ENCODE measurements around the gene CH25H. TPM values are rescaled to one million over a fixed set of nuclear protein-coding genes. Genes with fewer than 3 reads are reported as not detected.

The CH25H gene
- total and polyA plus RNA-seq, 8 donors: 1.7 to 26.3 (median 5.3) TPM; not detected in 2

DNA sequence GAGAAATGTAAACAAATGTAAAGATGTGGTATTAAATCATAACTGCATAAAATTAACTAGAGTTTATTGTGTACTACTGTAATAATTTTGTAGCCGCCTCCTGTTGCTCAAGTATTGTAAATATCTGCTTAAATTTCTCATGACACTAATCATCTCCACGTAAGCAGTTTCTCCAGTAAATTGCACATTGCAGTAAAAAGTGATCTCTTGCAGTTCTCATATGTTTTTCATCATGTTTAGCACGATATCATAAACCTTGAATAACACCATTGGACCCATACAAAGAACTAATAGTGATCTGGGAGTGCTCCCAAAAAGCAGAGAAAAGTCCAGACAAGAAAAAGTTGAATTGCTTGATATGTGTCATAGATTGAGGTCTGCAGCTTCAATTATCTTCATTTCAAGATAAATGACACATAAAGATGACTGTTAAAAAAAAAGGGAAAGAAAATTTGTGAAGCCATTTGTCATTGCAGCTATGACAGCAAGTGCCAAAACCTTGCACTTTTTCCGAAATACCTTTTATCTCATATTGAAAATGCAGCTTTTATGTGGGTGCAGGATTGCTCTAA lies 29.2 kb upstream of the CH25H start:
- WGBS, 5 donors: 86 to 94% (median 92%) methylated on average over 4 of the region's 4 CpGs
- H3K4me1 ChIP-seq: no peaks in the 10 kb centered on the region
- H3K9me3 ChIP-seq: no peaks in the 10 kb centered on the region
- TF ChIP-seq CTCF (IDR thresholded peaks at IDR 0.05) (no peak), POLR2AphosphoS5 (IDR thresholded peaks at IDR 0.05) (no peak), POLR2A (IDR thresholded peaks at IDR 0.05) (no peak), EP300 (IDR thresholded peaks at IDR 0.05) (no peak)
- intact Hi-C loops (cut with DNase I; ENCODE audit: low total_unique reads): no loop called here
- H3K4me3 ChIP-seq: no peak overlapping the region
- no peaks in the 10 kb centered on the region for H3K27me3 ChIP-seq
- peaks cover 0 to 58% (median 37%) of the 10 kb centered on the region in 4 donors for H3K36me3 ChIP-seq
- no peak for DNase-seq
- H3K27ac ChIP-seq: no peak overlapping the region

DNA sequence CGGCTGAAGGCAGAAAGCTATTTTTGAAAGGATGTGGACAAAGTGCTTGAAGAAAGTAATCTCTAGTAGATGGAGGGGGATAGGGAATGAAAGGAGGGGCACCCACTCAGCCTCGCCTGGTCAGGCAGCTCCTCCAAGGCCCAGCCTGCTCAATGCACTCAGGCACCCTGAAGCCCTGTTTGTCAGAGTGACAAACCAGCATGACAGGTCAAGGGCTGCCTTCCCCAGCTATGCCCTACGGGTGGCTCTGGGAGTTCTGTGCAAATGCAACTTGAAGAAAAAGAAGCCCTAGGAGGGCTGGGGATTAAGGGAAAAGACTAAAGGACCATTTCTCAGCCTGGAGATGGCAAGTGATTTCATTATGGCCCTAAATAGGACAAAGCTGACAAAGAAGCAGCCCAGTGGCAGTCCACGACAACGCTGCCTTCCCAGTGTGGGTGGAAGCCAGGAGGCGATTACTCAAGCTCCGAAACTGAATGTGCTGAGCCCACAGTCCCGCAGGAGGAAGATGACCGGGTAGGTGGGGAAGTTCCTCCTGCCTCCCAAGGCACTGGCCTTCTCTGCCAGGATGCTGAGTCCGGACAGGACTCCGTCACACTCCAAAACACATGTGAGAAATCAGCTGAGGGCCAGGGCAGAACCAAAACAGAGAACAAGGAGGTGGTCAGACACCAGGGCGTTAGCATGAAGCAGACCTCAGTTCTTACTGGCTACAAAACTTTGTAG lies 28.1 kb upstream of the CH25H start:
- H3K9me3 ChIP-seq: no peaks in the 10 kb centered on the region
- no peak overlapping the region for H3K4me3 ChIP-seq
- H3K27me3 ChIP-seq: no peaks in the 10 kb centered on the region
- intact Hi-C loops (cut with DNase I; ENCODE audit: low total_unique reads): no loop called here
- no peak for TF ChIP-seq EP300 (IDR thresholded peaks at IDR 0.05)
- no peak for TF ChIP-seq CTCF (IDR thresholded peaks at IDR 0.05)
- no peak for TF ChIP-seq POLR2A (IDR thresholded peaks at IDR 0.05)
- TF ChIP-seq POLR2AphosphoS5 (IDR thresholded peaks at IDR 0.05): no peak
- H3K4me1 ChIP-seq: no peaks in the 10 kb centered on the region
- peak in 1 of 2 donors; percentile 34 for DNase-seq
- H3K36me3 ChIP-seq: peaks cover 0 to 49% (median 35%) of the 10 kb centered on the region in 4 donors
- WGBS, 5 donors: 78 to 94% (median 92%) methylated on average over 12 of the region's 12 CpGs
- H3K27ac ChIP-seq: peak overlapping the region in 1 of 5 donors; percentile 34

- no peak for DNase-seq
- 79 to 90% (median 83%) methylated on average over 2 of the region's 2 CpGs for WGBS, 5 donors
- H3K36me3 ChIP-seq: peaks cover 0 to 37% (median 24%) of the 10 kb centered on the region in 4 donors
- no peaks in the 10 kb centered on the region for H3K27me3 ChIP-seq
- no peaks in the 10 kb centered on the region for H3K4me1 ChIP-seq
- TF ChIP-seq CTCF (IDR thresholded peaks at IDR 0.05) (no peak), EP300 (IDR thresholded peaks at IDR 0.05) (no peak), POLR2A (IDR thresholded peaks at IDR 0.05) (no peak), POLR2AphosphoS5 (IDR thresholded peaks at IDR 0.05) (no peak)
- no peaks in the 10 kb centered on the region for H3K9me3 ChIP-seq
- H3K27ac ChIP-seq: no peak overlapping the region
- intact Hi-C loops (cut with DNase I; ENCODE audit: low total_unique reads): no loop called here
- no peak overlapping the region for H3K4me3 ChIP-seq
These were observed 25.9 kb upstream of the CH25H start for GRCh38 chr10:89233033-89233432.

GRCh38 chr10:89228962-89229361 lies 21.8 kb upstream of the CH25H start:
- intact Hi-C loops (cut with DNase I; ENCODE audit: low total_unique reads): no loop called here
- no peak overlapping the region for H3K27ac ChIP-seq
- peaks cover 0 to 10% (median 5%) of the 10 kb centered on the region in 4 donors for H3K4me1 ChIP-seq
- peaks cover 0 to 51% (median 26%) of the 10 kb centered on the region in 4 donors for H3K36me3 ChIP-seq
- no peak overlapping the region for H3K4me3 ChIP-seq
- H3K27me3 ChIP-seq: no peaks in the 10 kb centered on the region
- TF ChIP-seq POLR2A (IDR thresholded peaks at IDR 0.05) (no peak), CTCF (IDR thresholded peaks at IDR 0.05) (no peak), EP300 (IDR thresholded peaks at IDR 0.05) (no peak), POLR2AphosphoS5 (IDR thresholded peaks at IDR 0.05) (no peak)
- H3K9me3 ChIP-seq: no peaks in the 10 kb centered on the region
- no peak for DNase-seq
